Ascending aorta (tissue), 2 donors: Measurements from ENCODE around the gene NPDC1. TPM values are rescaled to one million over a fixed set of nuclear protein-coding genes. Genes with fewer than 3 reads are reported as not detected.
A peak's percentile ranks its signal among the peaks of the same experiment; 100 is the strongest.

Experiments
- DNase-seq, 2 donors: peaks; one replicate each; pipeline ENCODE4 v3.0.0-alpha.2; 2019; ENCODE audit warnings: low spot score in 2 of 2
- H3K27ac ChIP-seq, 2 donors: fragments of 200-600 bp; sonication (generic); one replicate each; pipeline ENCODE4 v1.5.1; 2016 to 2017; ENCODE audit warnings: mild to moderate bottlenecking in 1 of 2
- H3K27me3 ChIP-seq: fragments of 200-600 bp; sonication (generic); one replicate; pipeline ENCODE4 v1.5.1; 2017
- H3K36me3 ChIP-seq, 2 donors: fragments of 200-600 bp; sonication (generic); one replicate each; pipeline ENCODE4 v1.5.1; 2016
- H3K4me1 ChIP-seq, 2 donors: fragments of 200-600 bp; sonication (generic); one replicate each; pipeline ENCODE4 v1.5.1; 2016 to 2017; ENCODE audit warnings: mild to moderate bottlenecking in 1 of 2
- H3K4me3 ChIP-seq, 2 donors: fragments of 200-600 bp; sonication (generic); one replicate each; pipeline ENCODE4 v1.5.1; 2016 to 2017; ENCODE audit warnings: mild to moderate bottlenecking in 1 of 2
- H3K9me3 ChIP-seq, 2 donors: fragments of 200-600 bp; sonication (generic); one replicate each; pipeline ENCODE4 v1.5.1; 2016
- CTCF ChIP-seq, 3 experiments: fragments of 200-600 bp in 2 of 3; fragments of 450-650 bp in 1 of 3; sonication (generic) in 2 of 3; IDR thresholded peaks; one replicate each; pipeline ENCODE4 v1.5.1; 2016 to 2019; ENCODE audit warnings: antibody characterized with exemption in 3 of 3, mild to moderate bottlenecking in 1 of 3, moderate library complexity in 1 of 3
- intact Hi-C: fragments of 100-400 bp; cut with DNase I; formaldehyde crosslinking; loops from one replicate; pipeline ENCODE4 v1.15.1; 2023
- total RNA-seq: library from RNA; depleted of rRNA; stranded (reverse); fragments of >200 nt; gene quantifications from one replicate; pipeline ENCODE4 v1.1.0, GENCODE V29; 2016

NPDC1 gene
- total RNA-seq, 1 donor from 2014 or later, result 579 TPM

DNA sequence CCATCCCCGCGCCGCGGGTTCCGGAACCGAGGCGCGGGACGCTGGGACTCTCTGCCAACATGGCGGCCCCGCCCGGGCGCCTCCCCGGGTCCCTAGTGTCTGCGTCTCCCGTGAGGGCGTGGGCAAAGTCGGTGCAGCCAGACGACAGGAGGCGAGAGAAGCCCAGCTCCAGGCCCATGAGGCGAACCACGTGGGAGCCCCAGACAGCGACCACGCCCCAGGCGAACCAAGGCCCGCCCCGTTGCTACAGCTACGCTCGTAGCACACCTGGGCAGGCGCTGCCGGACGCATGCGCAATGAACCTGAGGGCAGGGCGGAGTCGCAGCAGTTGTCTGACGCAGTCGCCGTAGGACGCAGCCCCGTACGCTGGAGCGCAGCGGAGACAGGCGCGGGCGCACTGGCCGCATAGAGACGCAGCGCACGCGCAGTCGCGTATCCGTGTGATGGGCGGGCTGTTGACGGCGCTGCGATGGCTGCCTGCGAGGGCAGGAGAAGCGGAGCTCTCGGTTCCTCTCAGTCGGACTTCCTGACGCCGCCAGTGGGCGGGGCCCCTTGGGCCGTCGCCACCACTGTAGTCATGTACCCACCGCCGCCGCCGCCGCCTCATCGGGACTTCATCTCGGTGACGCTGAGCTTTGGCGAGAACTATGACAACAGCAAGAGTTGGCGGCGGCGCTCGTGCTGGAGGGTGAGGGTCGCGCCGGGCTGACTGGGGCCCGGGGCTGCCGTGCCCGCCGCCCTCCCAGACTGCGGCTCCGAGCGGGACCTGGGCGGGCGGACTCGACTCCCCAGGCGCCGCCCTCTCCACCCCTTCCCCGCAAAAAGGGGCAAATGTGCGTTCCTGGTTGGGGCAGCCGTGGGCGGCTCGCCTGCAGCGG is 40.8 kb upstream of the NPDC1 start, which contains the start of gene MAN1B1:
MAN1B1 (plus strand) TSS at position 455 of the 878 bp plus-strand sequence; CDS start at position 470, 15 bp downstream.
- Histone ChIP-seq H3K4me1 (peaks cover 12 to 17% of the 10 kb centered on the region in 2 donors), H3K36me3 (peaks cover 0 to 5% of the 10 kb centered on the region in 2 donors), H3K4me3 (peak within 1 kb of the TSS; percentile 74 to 99), H3K27me3 (no peaks in the 10 kb centered on the region), H3K9me3 (no peaks in the 10 kb centered on the region), H3K27ac (peak within 1 kb of the TSS; percentile 91 to 96)
- DNase-seq, result peak; percentile 94 to 98
- intact Hi-C loops, result loop anchor here (1.0 to 5.0 kb wide), 5 partner anchors 94 to 603 kb away; partner anchors contain the start of genes FBXW5, NSMF, PAXX and SEC16A
- no peak for TF ChIP-seq CTCF (IDR thresholded peaks at IDR 0.05)

GRCh38 chr9:137085920-137086530 is 40.0 kb upstream of the NPDC1 start:
- peaks cover 0 to 4% of the 10 kb centered on the region in 2 donors for H3K36me3 ChIP-seq
- TF ChIP-seq CTCF (IDR thresholded peaks at IDR 0.05), result no peak
- DNase-seq, result no peak
- H3K4me3 ChIP-seq, result peak overlapping the region; percentile 74 to 99
- no peaks in the 10 kb centered on the region for H3K27me3 ChIP-seq
- H3K9me3 ChIP-seq, result no peaks in the 10 kb centered on the region
- intact Hi-C loops, result loop anchor here (1.0 to 5.0 kb wide), 5 partner anchors 94 to 603 kb away; partner anchors contain the start of genes FBXW5, NSMF, PAXX and SEC16A
- peaks cover 12 to 17% of the 10 kb centered on the region in 2 donors for H3K4me1 ChIP-seq
- peak overlapping the region; percentile 91 to 96 for H3K27ac ChIP-seq

- H3K36me3 ChIP-seq, result peaks cover 3 to 10% of the 10 kb centered on the region in 2 donors
- TF ChIP-seq CTCF (IDR thresholded peaks at IDR 0.05), result no peak
- intact Hi-C loops, result no loop called here
- H3K4me1 ChIP-seq, result peaks cover 12 to 17% of the 10 kb centered on the region in 2 donors
- H3K9me3 ChIP-seq, result no peaks in the 10 kb centered on the region
- no peaks in the 10 kb centered on the region for H3K27me3 ChIP-seq
- no peak overlapping the region for H3K27ac ChIP-seq
- H3K4me3 ChIP-seq, result no peak overlapping the region
- no peak for DNase-seq
These were observed 38.5 kb upstream of the NPDC1 start for GRCh38 chr9:137084526-137084925.

DNA sequence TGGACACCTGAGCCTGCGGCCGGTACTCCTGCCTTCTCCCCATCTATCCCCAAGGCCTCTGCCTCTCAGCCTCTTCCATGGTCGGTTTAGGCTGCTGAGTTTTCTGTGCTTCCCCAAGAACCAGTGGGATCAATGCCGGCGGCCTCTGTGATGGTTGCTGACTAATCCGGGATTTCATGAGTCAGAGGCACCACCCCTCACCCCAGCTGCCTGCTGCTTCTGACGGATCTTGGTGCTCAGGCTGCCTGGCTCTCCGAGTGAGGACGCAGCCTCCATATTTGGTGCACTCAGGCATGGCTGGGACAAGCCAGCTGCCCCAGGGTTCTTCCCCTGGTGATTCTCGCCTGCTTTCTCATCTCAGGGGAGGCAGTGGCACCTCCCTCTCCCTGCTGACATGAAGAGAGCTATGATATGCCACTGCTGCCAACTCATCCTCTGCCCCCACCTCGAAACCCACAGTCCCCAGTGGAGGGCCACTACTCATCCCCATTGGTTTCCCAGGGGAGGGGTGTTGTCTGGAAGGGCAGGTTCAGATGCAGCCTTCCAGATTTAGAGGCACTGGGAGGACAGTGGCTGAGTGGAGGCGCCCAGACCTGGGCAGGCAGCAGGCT is 37.5 kb upstream of the NPDC1 start:
- peak overlapping the region; percentile 44 to 60 for H3K27ac ChIP-seq
- no peaks in the 10 kb centered on the region for H3K27me3 ChIP-seq
- peaks cover 13 to 19% of the 10 kb centered on the region in 2 donors for H3K4me1 ChIP-seq

More for the DNA sequence above, 37.5 kb upstream of the NPDC1 start:
- no peaks in the 10 kb centered on the region for H3K9me3 ChIP-seq
- no peak overlapping the region for H3K4me3 ChIP-seq
- no peak for TF ChIP-seq CTCF (IDR thresholded peaks at IDR 0.05)
- DNase-seq, result peak in 1 of 2 donors; percentile 83
- intact Hi-C loops, result no loop called here
- H3K36me3 ChIP-seq, result peaks cover 8 to 10% of the 10 kb centered on the region in 2 donors
